SK-N-SH (cell line): ENCODE measurements around the gene SEC16A. TPM values are rescaled to one million over a fixed set of nuclear protein-coding genes. Genes with fewer than 3 reads are reported as not detected.

Experiments
- CTCF ChIA-PET: fragments of 300-600, 350-600 bp; formaldehyde crosslinking; extraction: SDS; loops from one replicate; lab custom pipeline; 2021; lab: Yijun Ruan, JAX
- POLR2A ChIA-PET: fragments of 350-600 bp; sonication (Branson Sonifier 250); formaldehyde crosslinking; extraction: SDS; loops from one replicate; lab custom pipeline; 2020; ENCODE audit warnings: antibody characterized with exemption, inconsistent platforms; lab: Yijun Ruan, JAX
- DNase-seq: peaks from one replicate; pipeline ENCODE4 v3.0.0; 2012
- H2AFZ ChIP-seq: fragments of 200-600 bp; sonication (generic); 2 replicates; pipeline ENCODE4 v1.8.1; 2016; ENCODE audit warnings: antibody characterized with exemption, mild to moderate bottlenecking, low read depth
- H3F3A ChIP-seq: fragments of 200-600 bp; sonication (generic); replicated peaks from 2 replicates; pipeline ENCODE3; 2016; ENCODE audit warnings: antibody characterized with exemption, mild to moderate bottlenecking; ENCODE audit not compliant: insufficient read depth
- H3K27ac ChIP-seq, 2 experiments: fragments of 200-500 bp in 1 of 2; fragments of 200-600 bp in 1 of 2; sonication (Bioruptor generic) in 1 of 2; sonication (generic), shearing (Covaris generic) in 1 of 2; 2 replicates each; pipeline versions ENCODE4 v1.5.1 to v1.6.1; 2014 to 2016; ENCODE audit warnings: low read depth in 2 of 2, inconsistent platforms in 1 of 2, low read length in 1 of 2, mild to moderate bottlenecking in 1 of 2, mixed read lengths in 1 of 2
- H3K27me3 ChIP-seq: fragments of 200-600 bp; sonication (generic), shearing (Covaris generic); 2 replicates; pipeline ENCODE4 v1.6.1; 2016; ENCODE audit warnings: mixed run types; ENCODE audit not compliant: insufficient read depth
- H3K36me3 ChIP-seq, 2 experiments: fragments of 200-500 bp in 1 of 2; fragments of 200-600 bp in 1 of 2; sonication (Bioruptor generic) in 1 of 2; sonication (generic) in 1 of 2; replicated peaks in 1 of 2; 2 replicates each; pipeline versions ENCODE3 to v1.5.1; 2014 to 2016; ENCODE audit warnings: low read length in 1 of 2, mild to moderate bottlenecking in 1 of 2; ENCODE audit not compliant: insufficient read depth in 2 of 2, control insufficient read depth in 1 of 2
- H3K4me1 ChIP-seq, 2 experiments: fragments of 200-500 bp in 1 of 2; fragments of 200-600 bp in 1 of 2; sonication (Bioruptor generic) in 1 of 2; sonication (generic), shearing (Covaris generic) in 1 of 2; 2 replicates each; pipeline versions ENCODE4 v1.5.1 to v1.6.1; 2014 to 2016; ENCODE audit warnings: low read depth in 1 of 2, low read length in 1 of 2, mixed run types in 1 of 2; ENCODE audit not compliant: insufficient read depth in 2 of 2, control insufficient read depth in 1 of 2
- H3K4me2 ChIP-seq: fragments of 200-600 bp; sonication (generic), shearing (Covaris generic); 2 replicates; pipeline ENCODE4 v1.6.1; 2017; ENCODE audit warnings: mixed run types
- H3K4me3 ChIP-seq, 2 experiments: fragments of 200-500 bp in 1 of 2; fragments of 200-600 bp in 1 of 2; sonication (Bioruptor generic) in 1 of 2; sonication (generic), shearing (Covaris generic) in 1 of 2; 2 replicates each; pipeline versions ENCODE4 v1.5.1 to v1.8.1; 2014 to 2016; ENCODE audit warnings: low read depth in 2 of 2, inconsistent platforms in 1 of 2, low read length in 1 of 2, mild to moderate bottlenecking in 1 of 2, mixed read lengths in 1 of 2, moderate library complexity in 1 of 2
- H3K79me2 ChIP-seq: fragments of 200-600 bp; sonication (generic); 2 replicates; pipeline ENCODE4 v1.8.1; 2017; ENCODE audit warnings: mild to moderate bottlenecking; ENCODE audit not compliant: insufficient read depth
- H3K9ac ChIP-seq: fragments of 200-600 bp; sonication (generic); 2 replicates; pipeline ENCODE4 v1.6.1; 2017; ENCODE audit warnings: mixed run types
- H3K9me2 ChIP-seq: fragments of 200-600 bp; sonication (generic); 2 replicates; pipeline ENCODE4 v1.6.1; 2017; ENCODE audit warnings: mixed run types
- H3K9me3 ChIP-seq: fragments of 200-600 bp; sonication (generic); 2 replicates; pipeline ENCODE4 v1.6.1; 2017; ENCODE audit warnings: mixed run types, mild to moderate bottlenecking, moderate library complexity
- H4K20me1 ChIP-seq: fragments of 200-600 bp; sonication (generic); 2 replicates; pipeline ENCODE4 v1.6.1; 2017; ENCODE audit warnings: mild to moderate bottlenecking, mixed run types; ENCODE audit not compliant: insufficient read depth
- CHD2 ChIP-seq: fragments of 150-350 bp; IDR thresholded peaks from 2 replicates; pipeline ENCODE4 v1.6.1; 2018; ENCODE audit warnings: low read length; ENCODE audit not compliant: partially characterized antibody
- FOXM1 ChIP-seq: IDR thresholded peaks from 2 replicates; pipeline ENCODE4 v1.4.0; 2012; ENCODE audit warnings: low read depth, mild to moderate bottlenecking
- PBX3 ChIP-seq: IDR thresholded peaks from 2 replicates; pipeline ENCODE4; 2012
- RCOR1 ChIP-seq: fragments of 150-350 bp; IDR thresholded peaks from 2 replicates; pipeline ENCODE4 v1.6.1; 2017; ENCODE audit warnings: antibody characterized with exemption, low read length
- RFX5 ChIP-seq: IDR thresholded peaks from 2 replicates; pipeline ENCODE4 v1.6.1; 2012; ENCODE audit warnings: mild to moderate bottlenecking, improper control_type of control experiment, low read length
- SMC3 ChIP-seq: IDR thresholded peaks from 2 replicates; pipeline ENCODE4 v1.6.1; 2012; ENCODE audit warnings: low read depth, low read length, improper control_type of control experiment
- TAF1 ChIP-seq: IDR thresholded peaks from 2 replicates; pipeline ENCODE4 v1.6.1; 2012; ENCODE audit warnings: low read depth, mild to moderate bottlenecking, low read length, moderate library complexity, borderline replicate concordance
- TCF12 ChIP-seq: IDR thresholded peaks from 2 replicates; pipeline ENCODE4 v1.4.0; 2012
- USF2 ChIP-seq: fragments of 150-350 bp; IDR thresholded peaks from 2 replicates; pipeline ENCODE4 v1.6.1; 2017; ENCODE audit warnings: antibody characterized with exemption, low read length, low read depth, borderline replicate concordance
- YY1 ChIP-seq: IDR thresholded peaks from 2 replicates; pipeline ENCODE4 v1.4.0; 2012; ENCODE audit warnings: low read depth, mild to moderate bottlenecking
- ZBTB33 ChIP-seq: IDR thresholded peaks from 2 replicates; pipeline ENCODE4 v1.4.0; 2012; ENCODE audit warnings: low read depth, borderline replicate concordance
- WGBS: methylation state at CpG from one replicate; pipeline ENCODE4 v1.1.6; 2017; ENCODE audit warnings: low lambda C conversion rate; 5-methylcytosine and 5-hydroxymethylcytosine counted together
- polyA plus RNA-seq, 3 experiments: library from polyadenylated mRNA; depleted of rRNA; stranded (reverse); fragments of >200 nt; gene quantifications; 2 replicates each; pipeline ENCODE4 v1.2.3, GENCODE V29; 2012
- TF ChIP-seq, protein P1 (sequence below): fragments of 150-350 bp; IDR thresholded peaks from 2 replicates; pipeline ENCODE4 v1.6.1; 2016; ENCODE audit warnings: mild to moderate bottlenecking, low read depth, low read length
- TF ChIP-seq, protein P2 (sequence below): IDR thresholded peaks from 2 replicates; pipeline ENCODE4 v1.4.0; 2012; ENCODE audit warnings: low read depth, borderline replicate concordance

Gene SEC16A
- polyA plus RNA-seq, 1 of the 3 experiments (the other 2 are of a cell fraction) = 25.9 TPM

DNA sequence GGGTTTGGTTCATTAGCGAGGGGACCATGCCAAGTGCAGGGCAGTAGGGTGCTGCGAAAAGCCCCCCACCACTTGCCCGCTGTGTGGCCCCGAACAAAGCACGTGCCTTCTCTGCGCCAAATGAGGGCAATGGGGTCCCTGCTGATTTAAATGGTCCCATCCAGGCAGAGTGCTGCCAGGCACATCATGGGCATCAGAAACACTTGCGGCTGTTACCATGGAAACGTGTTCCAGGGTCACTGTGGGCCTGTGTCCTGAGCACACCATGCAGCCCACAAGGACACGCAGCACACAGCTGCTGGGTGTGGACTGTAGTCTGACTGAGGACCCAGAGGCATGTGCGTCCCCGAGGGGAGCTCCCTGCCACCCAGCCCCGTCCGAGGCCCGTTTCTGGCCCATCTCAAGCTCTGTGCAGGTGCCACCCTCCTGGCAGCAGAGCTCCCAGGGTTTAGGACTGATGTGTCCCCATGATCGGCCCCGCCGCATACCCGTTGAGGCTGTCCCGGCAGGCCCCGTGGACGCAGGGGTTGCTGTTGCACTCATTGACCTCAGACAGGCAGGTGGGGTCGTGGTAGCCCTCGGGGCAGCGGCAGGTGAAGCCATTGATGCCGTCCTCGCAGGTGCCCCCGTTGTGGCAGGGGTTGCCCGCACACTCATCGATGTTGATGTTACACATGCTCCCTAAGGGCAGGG, 31.3 kb upstream of the SEC16A start:
- no peaks in the 10 kb centered on the region for H3K27me3 ChIP-seq
- no peaks in the 10 kb centered on the region for H3K79me2 ChIP-seq
- no peaks in the 10 kb centered on the region for H3K9me3 ChIP-seq
- peaks cover 6 to 68% of the 10 kb centered on the region in 2 experiments for H3K36me3 ChIP-seq
- no peak overlapping the region for H3K9ac ChIP-seq
- 86% methylated on average over 18 of the region's 29 CpGs for WGBS
- POLR2A ChIA-PET = no interaction called here
- TF ChIP-seq RCOR1 (no peak), FOXM1 (no peak), YY1 (no peak), RFX5 (no peak), TAF1 (no peak), CHD2 (no peak), TCF12 (no peak), PBX3 (no peak), ZBTB33 (no peak), SMC3 (no peak)
- TF ChIP-seq, protein P1, sequence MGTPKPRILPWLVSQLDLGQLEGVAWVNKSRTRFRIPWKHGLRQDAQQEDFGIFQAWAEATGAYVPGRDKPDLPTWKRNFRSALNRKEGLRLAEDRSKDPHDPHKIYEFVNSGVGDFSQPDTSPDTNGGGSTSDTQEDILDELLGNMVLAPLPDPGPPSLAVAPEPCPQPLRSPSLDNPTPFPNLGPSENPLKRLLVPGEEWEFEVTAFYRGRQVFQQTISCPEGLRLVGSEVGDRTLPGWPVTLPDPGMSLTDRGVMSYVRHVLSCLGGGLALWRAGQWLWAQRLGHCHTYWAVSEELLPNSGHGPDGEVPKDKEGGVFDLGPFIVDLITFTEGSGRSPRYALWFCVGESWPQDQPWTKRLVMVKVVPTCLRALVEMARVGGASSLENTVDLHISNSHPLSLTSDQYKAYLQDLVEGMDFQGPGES = no peak
- TF ChIP-seq, all 33 proteins: peak for 0
- Histone ChIP-seq H3K9me2 (no peaks in the 10 kb centered on the region), H3K4me1 (peaks cover 0 to 5% of the 10 kb centered on the region in 2 experiments; a peak in 1 of 4 replicates), H4K20me1 (no peaks in the 10 kb centered on the region), H3F3A (no peaks in the 10 kb centered on the region), H3K4me3 (no peak overlapping the region), H2AFZ (no peak overlapping the region), H3K27ac (no peak overlapping the region), H3K4me2 (no peak overlapping the region)
- peak; percentile 74 for DNase-seq
- CTCF ChIA-PET = interaction anchor here (1.6 kb wide), 1 partner anchor 26 kb away, joined by 4 read pairs; no protein-coding TSS in a partner anchor

- ChIA-PET POLR2A (no interaction called here), CTCF (interaction anchor here (0.9 to 1.6 kb wide), 2 partner anchors 16 to 25 kb away, joined by 3 to 4 read pairs; no protein-coding TSS in a partner anchor)
- H3K9me3 ChIP-seq = no peaks in the 10 kb centered on the region
- no peak overlapping the region for H3K9ac ChIP-seq
- no peak overlapping the region for H3K4me3 ChIP-seq
- H2AFZ ChIP-seq = no peak overlapping the region
- H3K79me2 ChIP-seq = no peaks in the 10 kb centered on the region
- H3K9me2 ChIP-seq = no peaks in the 10 kb centered on the region
- H3K27ac ChIP-seq = no peak overlapping the region
- TF ChIP-seq TCF12 (no peak), RFX5 (no peak), USF2 (no peak)
- TF ChIP-seq, protein P2, sequence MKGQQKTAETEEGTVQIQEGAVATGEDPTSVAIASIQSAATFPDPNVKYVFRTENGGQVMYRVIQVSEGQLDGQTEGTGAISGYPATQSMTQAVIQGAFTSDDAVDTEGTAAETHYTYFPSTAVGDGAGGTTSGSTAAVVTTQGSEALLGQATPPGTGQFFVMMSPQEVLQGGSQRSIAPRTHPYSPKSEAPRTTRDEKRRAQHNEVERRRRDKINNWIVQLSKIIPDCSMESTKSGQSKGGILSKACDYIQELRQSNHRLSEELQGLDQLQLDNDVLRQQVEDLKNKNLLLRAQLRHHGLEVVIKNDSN = no peak
- TF ChIP-seq, all 33 proteins: peak for 0
- H4K20me1 ChIP-seq = no peaks in the 10 kb centered on the region
- DNase-seq = no peak
- peaks cover 0 to 5% of the 10 kb centered on the region in 2 experiments; a peak in 1 of 4 replicates for H3K4me1 ChIP-seq
- WGBS = 100% methylated on average over 1 of the region's 16 CpGs
- H3F3A ChIP-seq = no peaks in the 10 kb centered on the region
- peaks cover 6 to 68% of the 10 kb centered on the region in 2 experiments for H3K36me3 ChIP-seq
- no peaks in the 10 kb centered on the region for H3K27me3 ChIP-seq
- H3K4me2 ChIP-seq = no peak overlapping the region
Measured at GRCh38 chr9:136513191-136513590, 30.4 kb upstream of the SEC16A start.
